HG03469 (cell line): ENCODE measurements around the gene PRRT1B.
A peak's percentile ranks its signal among the peaks of the same experiment; 100 is the strongest.

Experiments
- ATAC-seq: cut with Tn5 transposase; IDR thresholded peaks from one replicate; pipeline ENCODE4 v1.9.1; 2021; ENCODE audit warnings: mild to moderate bottlenecking, moderate library complexity, moderate number of reproducible peaks; ENCODE audit not compliant: unreplicated experiment

PRRT1B gene

DNA sequence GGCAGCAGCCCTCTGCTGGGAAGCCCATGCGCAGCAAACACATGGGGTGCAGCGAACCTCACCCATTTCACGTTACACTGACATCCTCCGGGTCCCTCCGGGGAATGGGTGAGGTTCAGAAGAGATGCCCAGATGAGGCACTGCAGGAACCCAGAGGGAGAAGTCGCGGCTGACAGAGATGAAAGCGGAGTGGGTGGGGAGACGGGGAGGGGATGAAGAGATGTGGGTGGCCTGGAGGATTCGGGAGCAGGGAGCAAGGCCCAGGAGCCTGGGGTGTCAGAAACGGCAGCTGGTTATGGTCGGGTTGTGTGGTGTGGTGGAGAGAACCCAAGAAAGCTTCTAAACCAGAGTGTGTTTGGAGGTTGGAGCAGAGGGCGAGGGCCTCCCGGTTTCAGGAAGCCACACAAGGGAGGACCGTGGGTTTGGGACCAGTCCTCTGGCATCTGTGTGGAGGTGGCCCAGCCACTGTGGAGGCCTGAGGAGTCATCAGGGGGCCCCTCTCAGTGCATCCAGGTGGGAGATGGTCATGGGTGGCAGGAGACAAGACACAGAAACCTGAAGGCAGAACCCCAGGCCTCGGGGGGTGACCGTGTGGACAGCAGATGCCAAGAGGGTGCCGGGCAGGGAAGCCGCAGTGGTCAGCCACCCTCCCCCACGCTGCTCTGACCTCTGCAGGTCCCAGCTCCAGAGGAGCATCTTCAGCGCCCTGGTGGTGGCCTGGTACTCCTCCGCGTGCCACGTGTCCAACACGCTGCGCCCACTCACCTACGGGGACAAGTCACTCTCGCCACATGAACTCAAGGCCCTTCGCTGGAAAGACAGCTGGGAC, 22.9 kb upstream of the PRRT1B start:
- ATAC-seq: no peak

DNA sequence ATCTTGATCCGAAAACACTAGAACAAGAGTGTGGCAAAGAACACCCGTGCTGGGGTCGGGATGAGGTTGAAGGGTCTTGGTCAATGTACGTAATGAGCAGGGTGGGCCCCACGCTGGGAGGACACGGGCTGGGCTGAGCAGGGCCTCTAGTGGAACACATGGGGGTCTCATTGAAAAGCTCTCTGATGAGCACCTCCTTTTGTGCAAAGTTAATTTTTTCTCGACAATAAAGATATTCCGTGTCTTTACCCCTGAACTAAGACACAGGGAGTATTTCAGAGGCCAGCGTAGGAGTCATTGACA, 22.3 kb upstream of the PRRT1B start:
- no peak for ATAC-seq

DNA sequence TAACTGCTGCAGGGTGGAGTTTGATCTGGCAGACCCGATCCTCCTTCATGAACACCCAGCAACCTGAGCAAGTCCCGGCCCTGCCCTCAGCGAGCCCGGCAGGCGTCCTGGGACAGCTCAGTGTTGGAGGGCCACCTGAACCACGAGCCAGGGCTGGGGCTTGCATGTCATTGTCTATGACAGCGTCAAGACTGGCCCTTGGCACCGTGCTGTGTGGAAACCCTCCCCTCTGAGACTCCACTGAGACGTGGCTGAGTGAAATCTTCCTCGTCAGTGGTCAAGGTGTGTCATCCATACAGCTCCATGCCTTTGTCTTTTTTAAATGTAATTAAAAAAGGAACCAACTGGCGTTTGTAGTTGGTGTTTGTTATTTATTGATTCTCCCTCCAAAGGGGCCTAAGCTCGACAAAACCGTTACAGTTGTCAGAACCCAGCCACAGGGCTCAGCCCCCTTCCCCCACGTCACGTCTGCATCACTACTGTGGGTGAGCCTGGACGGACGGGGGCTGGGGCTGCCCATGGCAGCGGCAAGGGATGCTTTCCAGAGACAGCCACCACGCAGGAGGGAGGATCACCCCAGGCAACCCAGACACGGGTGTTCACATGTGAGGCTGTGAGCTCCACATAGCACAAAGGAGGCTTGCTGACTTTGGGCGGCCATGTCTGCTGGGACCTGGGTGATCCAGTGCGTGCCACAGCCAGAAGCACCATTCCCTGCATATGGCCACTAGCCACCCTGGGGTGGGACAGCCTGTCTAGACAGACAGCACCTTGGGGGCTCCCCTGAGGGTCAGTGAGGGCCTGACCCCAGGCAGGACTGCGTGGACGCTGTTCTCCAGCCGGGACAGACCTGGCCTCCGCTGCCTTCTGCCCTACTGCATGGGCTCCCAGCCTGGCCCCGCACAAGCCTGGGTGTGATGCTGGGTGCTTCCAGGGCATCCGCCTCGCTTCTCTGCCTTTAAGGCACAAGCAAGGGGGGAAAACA, 21.6 kb upstream of the PRRT1B start:
- ATAC-seq: no peak

DNA sequence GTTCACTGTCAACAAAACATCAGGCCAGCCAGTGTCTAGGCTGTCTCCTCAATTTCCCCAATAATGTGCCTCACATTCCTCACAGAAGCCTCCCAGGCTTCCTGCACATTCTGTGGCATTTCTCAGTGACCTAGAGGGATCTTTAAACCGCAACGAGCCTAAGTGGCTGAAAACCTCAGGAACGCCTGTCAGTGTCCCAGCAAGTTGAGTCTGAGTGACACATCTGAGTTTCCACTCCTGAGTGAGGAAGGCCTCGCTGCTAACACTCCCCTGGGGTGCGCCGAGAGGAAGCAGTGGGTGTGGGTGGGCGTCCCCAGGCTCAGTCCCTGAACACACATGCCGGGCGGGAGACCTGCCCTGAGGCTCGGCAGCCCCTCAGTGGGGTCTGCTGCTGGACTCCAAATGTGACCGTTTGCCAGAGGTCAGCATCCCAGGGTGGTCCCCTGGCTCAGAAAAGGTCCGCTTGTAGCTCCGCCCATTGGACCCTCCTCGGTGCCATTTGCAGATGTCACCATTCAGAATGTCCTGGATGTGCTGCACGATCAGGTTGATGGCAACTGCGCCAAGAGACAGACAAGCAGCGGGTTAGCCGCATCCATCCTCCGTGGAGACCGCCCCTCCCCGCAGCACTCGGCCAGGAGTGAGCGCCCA, 20.5 kb upstream of the PRRT1B start:
- no peak for ATAC-seq

DNA sequence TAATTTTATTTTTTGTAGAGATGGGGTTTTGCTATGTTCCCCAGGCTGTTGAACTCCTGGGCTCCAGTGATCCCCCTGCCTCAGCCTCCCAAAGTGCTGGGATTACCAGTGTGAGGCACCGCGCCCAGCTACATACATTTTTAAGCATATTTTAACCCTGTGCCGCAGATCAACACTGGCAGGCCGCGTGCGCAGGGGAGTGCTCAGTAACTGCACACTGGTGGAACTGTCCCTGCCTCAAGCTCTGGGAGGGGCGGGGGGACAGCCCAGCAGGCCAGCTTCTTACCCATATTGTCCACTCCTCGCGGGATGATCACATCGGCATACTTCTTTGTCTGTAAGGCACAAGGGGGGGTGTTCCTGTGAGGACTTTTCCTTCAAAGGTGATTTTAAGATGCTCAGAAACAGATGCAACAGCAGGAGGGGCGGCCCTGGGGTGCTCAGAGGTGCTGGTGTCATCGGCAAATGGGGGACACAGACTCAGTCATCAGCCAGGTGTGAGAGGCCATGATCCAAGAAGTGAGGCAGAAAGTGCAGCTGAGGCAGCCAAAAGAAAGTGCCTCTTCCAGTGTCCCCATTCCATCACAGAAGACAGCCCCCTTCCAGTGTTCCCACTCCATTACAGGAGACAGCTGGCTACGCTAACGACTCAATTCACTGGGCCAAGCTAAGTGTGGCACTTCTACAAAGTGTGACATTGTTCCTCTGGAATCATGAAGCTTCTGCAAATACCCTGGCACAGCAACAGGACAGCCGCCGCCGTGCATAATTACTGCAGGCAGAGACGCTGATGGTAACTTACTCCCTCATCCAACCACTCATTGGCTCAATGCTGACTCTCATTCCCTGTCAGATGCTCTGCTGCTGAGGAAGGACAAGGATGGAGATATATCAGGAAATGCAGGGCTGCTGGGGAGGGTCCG, 19.4 kb upstream of the PRRT1B start:
- ATAC-seq: no peak

DNA sequence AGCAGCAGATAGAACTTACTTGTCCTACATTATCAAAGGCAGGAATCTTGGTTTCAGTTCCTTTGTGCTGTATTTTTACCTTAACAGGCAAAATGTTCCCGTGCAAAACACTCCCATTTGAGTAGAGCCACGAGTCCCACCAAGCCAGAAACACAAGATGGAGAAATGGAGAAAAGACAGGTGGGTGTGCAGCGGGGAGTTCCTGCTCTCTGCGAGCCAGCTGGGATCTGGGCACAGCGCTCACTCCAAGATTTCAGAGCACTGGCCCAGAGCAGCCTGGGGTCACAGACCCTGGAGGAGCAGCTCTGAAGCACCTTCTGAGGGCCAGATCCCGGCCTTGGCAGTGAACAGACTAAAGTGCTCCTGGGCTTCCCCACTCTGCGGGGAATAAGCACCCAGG, 17.1 kb upstream of the PRRT1B start:
- ATAC-seq: no peak

DNA sequence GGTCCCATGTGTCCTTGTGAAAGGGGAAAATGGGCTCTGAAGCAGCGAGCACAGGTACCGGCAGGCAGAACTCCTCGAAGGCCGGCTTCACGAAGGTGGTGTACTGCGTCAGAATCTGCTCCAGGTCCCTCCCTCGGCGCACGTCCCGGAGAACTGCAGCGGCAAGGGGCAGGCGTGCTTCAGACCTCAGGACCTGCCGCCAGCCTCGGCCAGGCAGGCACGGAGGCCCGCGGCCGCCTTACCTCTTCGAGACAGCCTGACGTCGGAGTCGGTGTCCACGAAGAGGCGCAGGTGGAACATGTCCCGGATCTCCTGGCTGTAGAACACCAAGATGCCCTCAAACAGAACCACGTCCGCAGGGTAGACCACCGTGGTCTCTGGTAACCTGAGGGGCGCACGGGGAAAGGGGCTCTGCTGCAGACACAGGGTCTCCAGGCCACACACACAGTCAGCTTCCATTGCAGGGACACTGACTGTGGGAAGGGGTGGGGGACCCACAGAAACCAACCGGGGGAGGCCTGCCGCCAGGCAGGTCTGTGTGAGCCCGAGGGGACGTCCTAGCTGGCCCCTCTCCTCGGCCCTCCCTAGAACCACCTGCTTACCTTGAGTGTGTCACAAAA, 16.3 kb upstream of the PRRT1B start:
- no peak for ATAC-seq

DNA sequence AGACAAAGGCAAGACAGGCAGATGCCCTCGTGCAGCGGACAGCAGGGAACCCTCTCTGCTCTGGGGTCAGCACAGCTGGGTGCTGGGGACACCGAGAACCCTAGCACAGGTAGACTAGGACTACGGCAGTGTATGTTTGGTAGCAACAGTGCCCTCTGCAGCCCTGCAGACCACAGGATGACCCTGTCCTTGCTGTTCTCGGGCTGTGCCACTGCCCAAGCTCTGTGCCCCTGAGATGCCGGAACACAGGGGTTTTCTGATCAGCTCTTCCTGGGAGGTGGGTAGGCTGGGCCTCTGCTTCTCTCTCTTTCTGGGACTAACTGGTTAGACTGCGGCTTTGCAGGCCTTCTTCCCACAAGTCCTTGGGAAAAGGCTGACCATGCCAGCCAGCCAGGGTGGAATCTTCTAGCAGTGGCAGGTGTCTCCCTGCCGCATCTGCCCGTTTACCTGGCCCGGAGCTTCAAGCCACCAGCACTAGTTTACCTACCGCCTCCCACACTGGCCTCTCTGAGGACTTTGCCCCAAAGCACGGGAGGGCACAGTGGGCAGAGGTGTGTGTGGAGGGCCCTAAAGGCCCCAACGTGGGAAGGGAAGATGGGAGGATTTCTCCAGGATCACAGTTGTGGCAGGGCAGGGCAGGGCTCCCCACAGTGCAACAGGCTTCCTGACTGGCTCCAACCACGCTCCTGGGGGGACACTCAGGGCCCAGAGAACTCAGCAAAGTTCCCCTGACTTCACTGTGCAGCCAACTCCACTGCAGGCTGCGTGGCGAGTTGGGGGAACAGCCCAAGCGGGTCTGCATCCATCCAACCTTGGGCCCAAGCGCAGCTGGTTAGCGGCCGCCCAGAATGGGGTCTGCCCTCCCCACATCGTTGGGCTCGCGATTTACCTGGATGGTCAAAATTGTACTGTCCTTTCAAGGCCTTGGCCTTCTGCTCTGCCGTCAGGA, 15.5 kb upstream of the PRRT1B start:
- no peak for ATAC-seq

DNA sequence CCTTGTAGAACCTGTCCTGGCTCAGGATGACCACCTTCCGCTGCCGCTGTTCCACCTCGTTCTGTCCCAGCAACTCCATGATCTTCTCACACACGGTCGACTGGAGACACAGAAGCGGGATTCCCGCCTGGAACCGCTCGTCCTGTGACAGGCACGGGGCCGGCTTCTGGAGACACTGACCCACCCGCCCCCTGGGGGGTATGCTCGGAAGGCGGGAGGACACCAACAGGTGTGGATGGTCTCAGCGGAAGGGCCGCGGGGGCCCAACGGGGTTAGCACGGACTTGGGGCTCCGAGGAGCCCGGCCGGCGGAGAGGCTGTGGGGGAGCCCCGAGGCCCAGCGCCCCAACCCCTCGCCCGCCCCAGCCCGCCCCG, 14.8 kb upstream of the PRRT1B start:
- ATAC-seq: no peak

DNA sequence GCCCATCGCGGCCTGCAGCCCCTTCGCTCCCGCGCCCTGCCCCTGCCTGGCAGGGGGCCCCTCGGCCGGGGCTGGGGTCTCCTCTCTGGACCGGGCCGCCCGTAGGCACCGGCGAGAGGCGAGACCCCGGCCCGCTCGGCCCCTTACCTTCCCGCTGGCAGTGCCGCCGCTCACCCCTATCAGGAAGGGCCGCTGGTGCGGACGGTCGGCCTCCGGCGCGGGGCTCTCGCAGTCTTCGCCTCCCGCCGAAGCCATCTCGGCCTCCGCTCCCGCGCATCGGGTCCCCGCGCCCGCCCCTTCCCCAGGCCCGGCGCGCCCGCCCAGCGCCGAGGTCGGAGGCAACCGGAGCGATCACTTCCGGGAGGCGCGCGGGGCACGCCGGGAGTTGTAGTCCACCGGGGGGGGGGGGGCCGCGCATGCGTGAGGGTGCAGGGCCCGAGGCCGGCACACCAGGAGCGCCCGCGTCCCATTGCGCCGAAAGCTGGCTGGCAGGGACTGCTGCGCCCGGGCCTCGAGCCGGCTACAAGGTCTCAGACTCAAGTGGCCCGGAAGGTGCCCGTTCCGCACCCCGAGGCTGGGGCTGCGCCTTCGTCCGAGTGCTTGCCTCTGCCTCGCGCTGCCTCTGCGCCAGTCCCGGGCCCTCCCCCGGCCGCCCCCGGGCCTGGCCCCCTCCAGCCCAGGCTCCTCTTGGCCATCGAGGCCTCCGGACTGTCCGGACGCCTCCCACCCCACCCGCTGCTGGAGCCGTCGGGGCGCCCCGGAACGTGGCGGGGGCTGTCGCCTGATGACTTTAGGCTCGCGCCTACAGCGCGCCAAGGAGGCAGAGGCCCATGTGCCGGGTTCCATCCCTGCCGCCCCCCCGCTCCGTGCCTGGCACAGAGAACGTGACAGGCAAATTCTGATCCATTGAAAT, 14.1 kb upstream of the PRRT1B start, which contains the start of gene UCK1:
Gene UCK1 (minus strand): TSS at position 344 of the 913 bp plus-strand sequence. CDS start 89 bp downstream, at position 255.
- ATAC-seq: peak; percentile 62

DNA sequence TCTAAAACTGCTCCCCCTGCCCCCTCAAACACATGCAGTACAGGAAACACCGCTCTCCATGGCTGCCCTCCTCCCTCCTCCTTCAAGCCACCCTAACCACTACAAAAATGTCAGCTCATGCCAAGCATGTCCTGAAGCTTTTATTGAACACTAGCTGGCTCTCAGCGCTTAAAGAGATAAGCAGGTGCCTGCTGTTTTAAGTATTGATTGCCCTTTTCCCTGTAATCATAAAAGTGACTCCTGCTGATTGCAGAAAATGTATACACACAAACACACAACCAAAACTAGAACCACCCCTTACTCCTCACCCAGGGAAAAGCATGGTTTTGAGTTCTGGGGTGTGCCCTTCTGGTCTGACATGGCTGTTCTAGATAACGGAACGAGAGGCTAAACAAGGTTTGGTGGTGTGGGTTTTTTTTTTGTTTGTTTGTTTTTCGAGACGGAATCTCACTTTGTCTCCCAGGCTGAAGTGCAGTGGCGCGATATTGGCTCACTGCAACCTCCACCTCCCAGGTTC, 10.5 kb upstream of the PRRT1B start:
- ATAC-seq: no peak

DNA sequence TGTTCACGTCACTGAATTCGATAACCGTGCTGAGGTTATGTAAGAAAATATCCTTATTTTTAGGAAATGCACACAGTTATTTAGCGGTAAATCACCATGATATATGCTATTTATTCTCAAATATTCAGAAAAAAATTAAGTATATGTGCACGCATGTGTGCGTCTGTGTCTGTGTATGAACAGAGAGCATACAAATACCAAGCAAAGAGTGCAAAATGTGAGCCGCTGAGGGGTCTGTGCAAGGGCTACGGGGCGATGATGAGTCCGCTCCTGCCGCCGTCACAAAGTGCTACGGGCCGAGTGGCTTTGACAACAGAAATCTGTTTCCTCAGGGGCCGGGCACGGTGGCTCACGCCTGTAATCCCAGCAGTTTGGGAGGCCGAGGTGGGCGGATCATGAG, 7.4 kb upstream of the PRRT1B start:
- ATAC-seq: no peak

DNA sequence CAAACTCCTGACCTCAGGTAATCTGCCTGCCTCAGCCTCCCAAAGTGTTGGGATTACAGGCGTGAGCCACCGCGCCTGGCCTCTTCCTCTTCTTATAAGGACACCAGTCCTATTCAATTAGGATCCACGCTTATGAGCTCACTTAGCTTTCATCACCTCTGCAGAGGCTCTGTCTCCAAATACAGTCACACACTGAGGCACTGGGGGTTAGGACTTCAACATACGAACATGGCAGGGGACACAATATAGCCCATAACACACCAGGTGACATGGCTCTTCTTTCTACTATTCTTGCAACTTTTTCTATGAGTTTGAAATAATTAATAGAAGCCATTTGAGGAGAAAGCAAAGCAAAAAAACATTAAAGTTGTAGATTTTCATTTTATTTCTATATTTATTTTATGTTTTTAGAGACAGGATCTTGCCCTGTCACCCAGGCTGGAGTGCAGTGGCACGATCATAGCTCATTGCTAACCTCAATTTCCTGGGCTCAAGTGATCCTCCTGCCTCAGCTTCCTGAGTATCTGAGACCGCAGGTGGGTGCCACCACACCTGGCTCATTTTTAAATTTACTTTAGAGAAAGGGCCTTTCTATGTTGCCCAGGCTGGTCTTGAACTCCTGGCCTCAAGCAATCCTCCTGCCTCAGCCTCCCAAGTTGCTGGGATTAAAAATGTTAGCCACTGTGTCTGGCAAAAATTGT, 6.0 kb upstream of the PRRT1B start:
- no peak for ATAC-seq

DNA sequence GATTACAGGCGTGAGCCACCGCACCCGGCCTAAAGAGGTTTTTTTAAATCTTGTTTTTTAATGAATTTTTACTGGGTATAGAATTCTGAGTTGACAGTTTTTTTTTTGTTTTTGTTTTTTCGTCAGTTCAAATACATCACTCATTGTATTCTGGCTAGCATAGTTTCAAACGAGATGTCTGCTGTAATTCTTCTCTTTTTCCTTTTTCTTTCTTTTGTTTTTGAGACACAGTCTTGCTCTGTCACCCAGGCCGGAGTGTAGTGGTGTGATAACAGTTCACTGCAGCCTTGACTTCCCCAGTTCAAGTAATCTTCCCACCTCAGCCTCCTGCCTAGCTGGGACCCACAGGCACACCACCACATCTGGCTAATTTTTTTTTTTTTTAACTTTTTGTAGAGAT, 2.2 kb upstream of the PRRT1B start:
- ATAC-seq: no peak

DNA sequence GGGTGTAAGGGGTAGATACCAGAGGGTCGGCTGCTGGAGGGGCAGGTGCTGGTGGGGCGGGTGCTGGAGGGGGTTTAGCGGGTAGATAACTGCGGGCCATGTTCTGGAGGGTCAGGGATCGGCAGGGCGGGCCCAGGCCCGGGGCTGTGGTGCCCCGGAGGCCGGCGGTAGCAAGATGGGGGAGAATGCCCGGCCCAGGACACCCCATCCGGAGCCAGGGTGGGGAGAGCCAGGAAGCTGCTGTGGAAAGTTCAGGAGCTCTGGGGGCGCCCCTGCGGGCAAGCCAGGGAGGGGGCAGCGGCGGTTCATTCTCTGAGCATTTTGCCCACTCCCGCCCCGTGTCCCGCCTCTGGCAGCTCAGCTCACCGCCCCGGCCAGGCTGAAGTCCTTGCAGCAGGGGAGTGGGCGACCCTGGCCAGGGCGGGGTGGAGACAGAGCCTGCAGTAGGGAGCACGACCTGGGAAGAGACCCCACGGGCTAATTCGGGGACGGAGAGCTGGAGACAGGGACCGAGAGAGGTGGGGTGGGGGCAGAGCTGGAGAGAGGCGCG, 538 bp downstream of the PRRT1B start:
- ATAC-seq: no peak

DNA sequence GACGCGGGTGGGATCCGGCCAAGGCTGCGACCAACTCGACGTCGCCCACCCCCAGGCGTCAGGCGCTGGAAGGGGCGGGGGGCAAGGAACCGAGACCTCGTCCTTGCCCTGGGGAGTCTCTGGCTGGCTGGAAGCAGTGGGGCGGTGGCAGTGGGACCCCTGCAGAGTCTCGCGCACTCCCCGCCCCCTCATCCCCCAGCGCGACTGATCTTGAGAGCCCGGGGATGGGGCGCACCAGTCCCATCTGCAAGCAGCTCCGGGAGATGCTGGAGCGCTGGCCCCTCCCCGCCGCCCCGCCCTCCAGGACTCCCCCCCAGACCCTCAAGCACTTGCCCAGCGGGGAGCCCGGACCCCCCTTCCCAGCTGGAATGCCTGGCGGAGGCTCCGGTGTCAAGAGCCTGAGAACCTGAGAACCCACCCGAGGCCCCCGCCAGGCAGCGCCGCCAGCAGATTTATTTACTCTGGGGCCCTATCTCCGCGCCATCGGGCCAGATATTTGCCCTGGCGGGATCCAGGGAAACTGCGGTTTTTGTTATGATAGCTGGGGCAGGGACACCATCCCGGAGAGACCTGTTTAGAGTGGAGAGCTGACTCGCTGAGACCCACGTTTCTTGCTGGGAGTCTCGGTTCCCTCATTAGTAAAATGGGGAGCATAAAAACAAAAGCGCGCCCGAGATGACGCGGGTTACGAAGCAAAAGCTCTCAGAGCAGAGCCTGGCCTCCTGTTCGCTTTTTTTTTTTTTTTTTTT, 1.2 kb downstream of the PRRT1B start:
- ATAC-seq: no peak
